K562 (cell line): ENCODE results near the gene C10orf95. TPM values are rescaled to one million over a fixed set of nuclear protein-coding genes. Genes with fewer than 3 reads are reported as not detected.

ENCODE experiments used
- ATAC-seq: fragments of 200-7000 bp; cut with Tn5 transposase; 3 replicates; pipeline ENCODE4 v1.9.1; 2020; ENCODE audit warnings: moderate library complexity
- BruUV-seq: library from RNA; stranded (reverse); fragments of 400-500 nt; replicated peaks from 2 replicates; lab custom pipeline; 2021; lab: Mats Ljungman, UMichigan
- CTCF ChIA-PET: fragments of 300-600 bp; formaldehyde crosslinking; extraction: SDS; loops from one replicate; lab custom pipeline; 2021; ENCODE audit warnings: low intra/inter-chr PET ratio; lab: Yijun Ruan, JAX
- POLR2A ChIA-PET: fragments of 300-600, 350-650 bp; sonication (Branson Sonifier 250); formaldehyde crosslinking; extraction: SDS; loops from one replicate; lab custom pipeline; 2021; ENCODE audit warnings: antibody characterized with exemption, inconsistent platforms; lab: Yijun Ruan, JAX
- DNase-seq, 4 experiments: peaks; one replicate each; pipeline versions ENCODE4 v3.0.0 to v3.0.0-alpha.2; 2011 to 2018; ENCODE audit warnings: low spot score in 3 of 4, mixed read lengths in 3 of 4; ENCODE audit errors: extremely low read depth in 1 of 4
- FAIRE-seq: peaks from 2 replicates; lab custom pipeline; 2011; peaks lifted over from hg19 to GRCh38; lab: Jason Lieb, UNC
- H2AFZ ChIP-seq: 2 replicates; pipeline ENCODE4 v1.6.0; 2011; ENCODE audit warnings: low read depth, low read length, control low read depth, inconsistent platforms
- H3K27ac ChIP-seq: fragments of 200-600 bp; 3 replicates; pipeline ENCODE4 v1.8.0; 2011; ENCODE audit warnings: low read depth, mild to moderate bottlenecking, control low read depth, inconsistent platforms, low read length, moderate library complexity, mixed read lengths; ENCODE audit errors: extremely low read depth
- H3K27me3 ChIP-seq, 2 experiments: fragments of 300-600 bp in 1 of 2; 2 replicates in 1 of 2; 3 replicates in 1 of 2; pipeline versions ENCODE4 v1.6.0 to v1.8.0; 2011; ENCODE audit warnings: inconsistent platforms in 2 of 2, low read length in 2 of 2, mild to moderate bottlenecking in 1 of 2, mixed read lengths in 1 of 2, moderate library complexity in 1 of 2; ENCODE audit not compliant: control insufficient read depth in 2 of 2, insufficient read depth in 2 of 2
- H3K36me3 ChIP-seq: fragments of 300-600 bp; 3 replicates; pipeline ENCODE4 v1.8.0; 2011; ENCODE audit warnings: mild to moderate bottlenecking, low read length, inconsistent platforms; ENCODE audit not compliant: control insufficient read depth, insufficient read depth
- H3K4me1 ChIP-seq, 2 experiments: fragments of 200-600 bp in 1 of 2; replicated peaks in 1 of 2; 2 replicates in 1 of 2; 3 replicates in 1 of 2; pipeline versions ENCODE4 v1.5.1 to v1.8.0; 2011; ENCODE audit warnings: inconsistent platforms in 2 of 2, low read length in 2 of 2, mild to moderate bottlenecking in 1 of 2, mixed read lengths in 1 of 2, moderate library complexity in 1 of 2; ENCODE audit not compliant: control insufficient read depth in 2 of 2, insufficient read depth in 2 of 2
- H3K4me2 ChIP-seq: 2 replicates; pipeline ENCODE4 v1.6.1; 2011; ENCODE audit warnings: low read length, control low read depth, inconsistent platforms, mixed read lengths; ENCODE audit not compliant: insufficient read depth
- H3K4me3 ChIP-seq: fragments of 200-600 bp; sonication (generic), shearing (Covaris generic); 2 replicates; pipeline ENCODE4 v1.5.1; 2016; ENCODE audit warnings: control low read depth, inconsistent platforms
- H3K79me2 ChIP-seq: fragments of 200-600 bp; 3 replicates; pipeline ENCODE4 v1.8.0; 2011; ENCODE audit warnings: low read length, inconsistent platforms; ENCODE audit not compliant: control insufficient read depth, insufficient read depth
- H3K9ac ChIP-seq, 2 experiments: 2 replicates each; pipeline versions ENCODE4 v1.6.0 to v1.6.1; 2011; ENCODE audit warnings: low read depth in 2 of 2, low read length in 2 of 2, control low read depth in 1 of 2, inconsistent platforms in 1 of 2, mild to moderate bottlenecking in 1 of 2, mixed read lengths in 1 of 2; ENCODE audit not compliant: insufficient read depth in 1 of 2
- H3K9me1 ChIP-seq: one replicate; pipeline ENCODE4 v1.6.0; 2011; ENCODE audit warnings: inconsistent platforms, mild to moderate bottlenecking, low read length, moderate library complexity; ENCODE audit not compliant: control insufficient read depth, insufficient read depth
- H3K9me3 ChIP-seq: replicated peaks from 2 replicates; pipeline ENCODE4 v1.5.1; 2011; ENCODE audit warnings: low read depth, low read length, inconsistent platforms; ENCODE audit not compliant: control insufficient read depth, insufficient read depth
- H4K20me1 ChIP-seq: replicated peaks from 2 replicates; pipeline ENCODE4 v1.6.1; 2011; ENCODE audit warnings: low read length, inconsistent platforms, mixed read lengths; ENCODE audit not compliant: control insufficient read depth, insufficient read depth
- BCOR ChIP-seq: fragments of 450-650 bp; IDR thresholded peaks from 2 replicates; pipeline ENCODE4 v1.6.1; 2016
- CEBPB ChIP-seq: fragments of 450-650 bp; IDR thresholded peaks from 2 replicates; pipeline ENCODE4 v1.6.1; 2016; ENCODE audit warnings: missing genetic modification characterization, missing compliant biosample characterization
- CREB1 ChIP-seq, 2 experiments: sonication (generic) in 1 of 2; formaldehyde crosslinking in 1 of 2; IDR thresholded peaks; 2 replicates each; pipeline versions ENCODE4 v1.6.1 to v1.8.0; 2012 to 2022; ENCODE audit warnings: inconsistent platforms in 1 of 2, mild to moderate bottlenecking in 1 of 2, missing genetic modification reagents in 1 of 2, moderate library complexity in 1 of 2
- ESRRA ChIP-seq: fragments of 450-650 bp; IDR thresholded peaks from 2 replicates; pipeline ENCODE4 v1.6.1; 2014; ENCODE audit warnings: low read depth, mild to moderate bottlenecking, moderate library complexity, borderline replicate concordance
- PTBP1 ChIP-seq: fragments of 200-400 bp; formaldehyde crosslinking; IDR thresholded peaks from 2 replicates; pipeline ENCODE4 v1.6.1; 2017; ENCODE audit warnings: low read depth, low read length
- SIX5 ChIP-seq, 2 experiments: IDR thresholded peaks; 2 replicates each; pipeline ENCODE4 v1.6.1; 2011; ENCODE audit warnings: low read length in 2 of 2, borderline replicate concordance in 1 of 2, low read depth in 1 of 2, mild to moderate bottlenecking in 1 of 2, moderate library complexity in 1 of 2; ENCODE audit not compliant: insufficient read depth in 1 of 2
- TAF15 ChIP-seq: fragments of 200-400 bp; formaldehyde crosslinking; IDR thresholded peaks from 2 replicates; pipeline ENCODE4 v1.6.1; 2017; ENCODE audit warnings: mild to moderate bottlenecking, low read depth, low read length, moderate library complexity
- ZFP36 ChIP-seq: fragments of 150-350 bp; IDR thresholded peaks from 2 replicates; pipeline ENCODE4 v1.6.1; 2018; ENCODE audit warnings: low read length, low read depth; ENCODE audit not compliant: partially characterized antibody
- WGBS: fragments of 100-300 bp; shearing (Covaris generic); methylation state at CpG from one replicate; pipeline ENCODE4 v1.1.6; 2016; ENCODE audit warnings: low coverage, mixed read lengths; ENCODE audit not compliant: insufficient coverage; ENCODE audit errors: missing lambda C conversion rate; 5-methylcytosine and 5-hydroxymethylcytosine counted together
- in situ Hi-C: fragments of 300-500 bp; cut with MboI; formaldehyde crosslinking; loops from 4 replicates; pipeline ENCODE4 v1.15.0; 2018; ENCODE audit warnings: inconsistent platforms, mixed read lengths
- intact Hi-C: fragments of 100-400 bp; cut with micrococcal nuclease; formaldehyde crosslinking; loops from 2 replicates; pipeline ENCODE4 v1.14.2; 2022
- polyA plus RNA-seq, 8 experiments: library from polyadenylated mRNA; depleted of rRNA in 4 of 8; stranded (reverse) in 5 of 8; unstranded in 3 of 8; fragments of >200 nt; fragmentation: Nextera tagmentation in 2 of 8; fragmentation: Illumina TruSeq in 1 of 8; extraction: Ambion mirVana in 2 of 8; extraction: Trizol in 1 of 8; gene quantifications; 2 replicates each; pipeline versions ENCODE4 v1.2.1 to v1.2.3, GENCODE V29; 2011 to 2014; ENCODE audit warnings: inconsistent platforms in 1 of 8, missing spikeins in 1 of 8
- total RNA-seq, 7 experiments: library from RNA; depleted of rRNA in 6 of 7; stranded (reverse); fragments of >200 nt in 6 of 7; fragmentation: Illumina TruSeq in 2 of 7; extraction: Trizol in 2 of 7; gene quantifications; 2 replicates each; pipeline versions ENCODE4 v1.2.1 to v1.2.3, GENCODE V29; 2011 to 2021; ENCODE audit warnings: low replicate concordance in 1 of 7
- TF ChIP-seq, protein P1 (sequence below): fragments of 200-600 bp; sonication (generic); IDR thresholded peaks from one replicate; pipeline ENCODE4 v1.6.1; 2012; ENCODE audit warnings: mild to moderate bottlenecking, low read depth, low read length, inconsistent platforms

The C10orf95 gene
- total and polyA plus RNA-seq, 9 of the 15 experiments (the other 6 are each of a cell fraction or from before 2014, with no cell fraction given): 0.03 to 0.41 (median 0.17) TPM; not detected in 1

DNA sequence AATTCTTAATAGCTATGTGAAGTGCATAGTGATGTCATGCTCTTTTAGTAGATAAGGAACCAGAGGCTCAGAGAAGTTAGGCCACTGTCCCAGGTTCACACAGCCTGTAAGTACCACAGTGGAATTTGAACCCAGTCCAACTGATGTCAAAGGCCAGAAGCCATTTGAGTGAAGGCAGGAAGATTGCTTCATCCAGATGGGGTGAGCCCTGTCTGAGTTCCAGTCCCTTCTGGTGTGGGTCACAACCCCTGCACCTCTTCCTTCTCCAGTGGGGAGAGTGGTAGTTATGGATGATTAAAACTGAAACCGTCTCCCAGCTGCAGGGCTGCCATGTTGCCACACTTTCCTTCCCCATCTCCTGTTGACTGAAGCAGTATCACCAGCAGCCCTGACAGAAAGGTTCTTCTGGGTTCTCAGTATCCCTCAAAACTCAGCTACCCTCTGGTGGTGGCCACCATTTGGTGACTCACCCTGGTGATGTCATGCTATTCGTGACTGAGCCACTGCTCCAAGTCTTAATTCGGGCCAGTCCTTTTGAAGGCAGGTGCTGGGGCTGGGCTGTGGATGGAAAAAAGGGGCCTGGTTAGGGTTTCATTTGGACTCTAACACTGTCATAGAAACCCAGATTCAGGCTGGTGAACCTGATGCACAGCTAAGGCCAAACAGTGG is 1.5 kb upstream of the C10orf95 start:
- CTCF ChIA-PET: no interaction called here
- POLR2A ChIA-PET: interaction anchor here (0.6 to 3.3 kb wide), 7 partner anchors 9 to 142 kb away, joined by 3 to 24 read pairs (median 3); partner anchors contain the start of gene CUEDC2
- no peaks in the 10 kb centered on the region for H3K9me1 ChIP-seq
- H3K36me3 ChIP-seq: peaks cover 44% of the 10 kb centered on the region; the same call in 2 of the 3 replicates
- peak overlapping the region; percentile 70; the same call in 2 of the 3 replicates for H3K27ac ChIP-seq
- intact Hi-C loops (no loop called here), in situ Hi-C loops (no loop called here)
- FAIRE-seq (peak; percentile 11), ATAC-seq (peak; percentile 20; the same call in 2 of the 3 replicates), DNase-seq (peak in 3 of 4 experiments; percentile 36 to 70 (median 43))
- H3K4me2 ChIP-seq: peak overlapping the region; percentile 44; the same call in 1 of the 2 replicates
- no peaks in the 10 kb centered on the region for H3K9me3 ChIP-seq
- H3K27me3 ChIP-seq: no peaks in the 10 kb centered on the region
- no TSS peak for BruUV-seq
- H4K20me1 ChIP-seq: no peaks in the 10 kb centered on the region
- 34% methylated on average over 3 of the region's 3 CpGs for WGBS
- H3K4me3 ChIP-seq: no peak overlapping the region
- H3K4me1 ChIP-seq: peaks cover 41 to 42% of the 10 kb centered on the region in 2 experiments
- peaks cover 43% of the 10 kb centered on the region for H3K79me2 ChIP-seq
- H2AFZ ChIP-seq: no peak overlapping the region
- peak overlapping the region in 1 of 2 experiments; percentile 20; a peak in 1 of 4 replicates for H3K9ac ChIP-seq
- no peak for TF ChIP-seq ESRRA
- peak; percentile 90 for TF ChIP-seq BCOR
- TF ChIP-seq TAF15: no peak
- no peak for TF ChIP-seq SIX5 (IDR thresholded peaks at IDR 0.05; ENCODE audit: borderline replicate concordance in 1 of 2, insufficient read depth in 1 of 2, low read depth in 1 of 2, low read length in 2 of 2)
- TF ChIP-seq PTBP1: 0 out of 2 replicates have a peak, but pooled peaks have one; percentile 45
- TF ChIP-seq, protein P1, sequence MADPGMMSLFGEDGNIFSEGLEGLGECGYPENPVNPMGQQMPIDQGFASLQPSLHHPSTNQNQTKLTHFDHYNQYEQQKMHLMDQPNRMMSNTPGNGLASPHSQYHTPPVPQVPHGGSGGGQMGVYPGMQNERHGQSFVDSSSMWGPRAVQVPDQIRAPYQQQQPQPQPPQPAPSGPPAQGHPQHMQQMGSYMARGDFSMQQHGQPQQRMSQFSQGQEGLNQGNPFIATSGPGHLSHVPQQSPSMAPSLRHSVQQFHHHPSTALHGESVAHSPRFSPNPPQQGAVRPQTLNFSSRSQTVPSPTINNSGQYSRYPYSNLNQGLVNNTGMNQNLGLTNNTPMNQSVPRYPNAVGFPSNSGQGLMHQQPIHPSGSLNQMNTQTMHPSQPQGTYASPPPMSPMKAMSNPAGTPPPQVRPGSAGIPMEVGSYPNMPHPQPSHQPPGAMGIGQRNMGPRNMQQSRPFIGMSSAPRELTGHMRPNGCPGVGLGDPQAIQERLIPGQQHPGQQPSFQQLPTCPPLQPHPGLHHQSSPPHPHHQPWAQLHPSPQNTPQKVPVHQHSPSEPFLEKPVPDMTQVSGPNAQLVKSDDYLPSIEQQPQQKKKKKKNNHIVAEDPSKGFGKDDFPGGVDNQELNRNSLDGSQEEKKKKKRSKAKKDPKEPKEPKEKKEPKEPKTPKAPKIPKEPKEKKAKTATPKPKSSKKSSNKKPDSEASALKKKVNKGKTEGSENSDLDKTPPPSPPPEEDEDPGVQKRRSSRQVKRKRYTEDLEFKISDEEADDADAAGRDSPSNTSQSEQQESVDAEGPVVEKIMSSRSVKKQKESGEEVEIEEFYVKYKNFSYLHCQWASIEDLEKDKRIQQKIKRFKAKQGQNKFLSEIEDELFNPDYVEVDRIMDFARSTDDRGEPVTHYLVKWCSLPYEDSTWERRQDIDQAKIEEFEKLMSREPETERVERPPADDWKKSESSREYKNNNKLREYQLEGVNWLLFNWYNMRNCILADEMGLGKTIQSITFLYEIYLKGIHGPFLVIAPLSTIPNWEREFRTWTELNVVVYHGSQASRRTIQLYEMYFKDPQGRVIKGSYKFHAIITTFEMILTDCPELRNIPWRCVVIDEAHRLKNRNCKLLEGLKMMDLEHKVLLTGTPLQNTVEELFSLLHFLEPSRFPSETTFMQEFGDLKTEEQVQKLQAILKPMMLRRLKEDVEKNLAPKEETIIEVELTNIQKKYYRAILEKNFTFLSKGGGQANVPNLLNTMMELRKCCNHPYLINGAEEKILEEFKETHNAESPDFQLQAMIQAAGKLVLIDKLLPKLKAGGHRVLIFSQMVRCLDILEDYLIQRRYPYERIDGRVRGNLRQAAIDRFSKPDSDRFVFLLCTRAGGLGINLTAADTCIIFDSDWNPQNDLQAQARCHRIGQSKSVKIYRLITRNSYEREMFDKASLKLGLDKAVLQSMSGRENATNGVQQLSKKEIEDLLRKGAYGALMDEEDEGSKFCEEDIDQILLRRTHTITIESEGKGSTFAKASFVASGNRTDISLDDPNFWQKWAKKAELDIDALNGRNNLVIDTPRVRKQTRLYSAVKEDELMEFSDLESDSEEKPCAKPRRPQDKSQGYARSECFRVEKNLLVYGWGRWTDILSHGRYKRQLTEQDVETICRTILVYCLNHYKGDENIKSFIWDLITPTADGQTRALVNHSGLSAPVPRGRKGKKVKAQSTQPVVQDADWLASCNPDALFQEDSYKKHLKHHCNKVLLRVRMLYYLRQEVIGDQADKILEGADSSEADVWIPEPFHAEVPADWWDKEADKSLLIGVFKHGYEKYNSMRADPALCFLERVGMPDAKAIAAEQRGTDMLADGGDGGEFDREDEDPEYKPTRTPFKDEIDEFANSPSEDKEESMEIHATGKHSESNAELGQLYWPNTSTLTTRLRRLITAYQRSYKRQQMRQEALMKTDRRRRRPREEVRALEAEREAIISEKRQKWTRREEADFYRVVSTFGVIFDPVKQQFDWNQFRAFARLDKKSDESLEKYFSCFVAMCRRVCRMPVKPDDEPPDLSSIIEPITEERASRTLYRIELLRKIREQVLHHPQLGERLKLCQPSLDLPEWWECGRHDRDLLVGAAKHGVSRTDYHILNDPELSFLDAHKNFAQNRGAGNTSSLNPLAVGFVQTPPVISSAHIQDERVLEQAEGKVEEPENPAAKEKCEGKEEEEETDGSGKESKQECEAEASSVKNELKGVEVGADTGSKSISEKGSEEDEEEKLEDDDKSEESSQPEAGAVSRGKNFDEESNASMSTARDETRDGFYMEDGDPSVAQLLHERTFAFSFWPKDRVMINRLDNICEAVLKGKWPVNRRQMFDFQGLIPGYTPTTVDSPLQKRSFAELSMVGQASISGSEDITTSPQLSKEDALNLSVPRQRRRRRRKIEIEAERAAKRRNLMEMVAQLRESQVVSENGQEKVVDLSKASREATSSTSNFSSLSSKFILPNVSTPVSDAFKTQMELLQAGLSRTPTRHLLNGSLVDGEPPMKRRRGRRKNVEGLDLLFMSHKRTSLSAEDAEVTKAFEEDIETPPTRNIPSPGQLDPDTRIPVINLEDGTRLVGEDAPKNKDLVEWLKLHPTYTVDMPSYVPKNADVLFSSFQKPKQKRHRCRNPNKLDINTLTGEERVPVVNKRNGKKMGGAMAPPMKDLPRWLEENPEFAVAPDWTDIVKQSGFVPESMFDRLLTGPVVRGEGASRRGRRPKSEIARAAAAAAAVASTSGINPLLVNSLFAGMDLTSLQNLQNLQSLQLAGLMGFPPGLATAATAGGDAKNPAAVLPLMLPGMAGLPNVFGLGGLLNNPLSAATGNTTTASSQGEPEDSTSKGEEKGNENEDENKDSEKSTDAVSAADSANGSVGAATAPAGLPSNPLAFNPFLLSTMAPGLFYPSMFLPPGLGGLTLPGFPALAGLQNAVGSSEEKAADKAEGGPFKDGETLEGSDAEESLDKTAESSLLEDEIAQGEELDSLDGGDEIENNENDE: no peak
- TF ChIP-seq CEBPB: peak; percentile 27; the same call in 1 of the 2 replicates
- TF ChIP-seq ZFP36: peak; percentile 88
- no peak for TF ChIP-seq CREB1 (IDR thresholded peaks at IDR 0.05)
- TF ChIP-seq CREB1 (CRISPR knock-in tag; IDR thresholded peaks at IDR 0.05): peak; percentile 29; the same call in 1 of the 2 replicates
